Peyer's patch (tissue), 4 donors: Measurements from ENCODE around the gene RASSF4.

Source experiments
- CTCF ChIP-seq, 6 experiments: fragments of 450-650 bp in 4 of 6; fragments of 200-600 bp in 2 of 6; sonication (generic) in 1 of 6; IDR thresholded peaks; one replicate each; pipeline ENCODE4 v1.5.1; 2017 to 2019; ENCODE audit warnings: antibody characterized with exemption in 6 of 6, mild to moderate bottlenecking in 3 of 6, moderate library complexity in 1 of 6
- POLR2A ChIP-seq, 2 donors: fragments of 450-650 bp; IDR thresholded peaks; one replicate each; pipeline ENCODE4 v1.5.1; 2017; ENCODE audit warnings: antibody characterized with exemption in 2 of 2, mild to moderate bottlenecking in 2 of 2, moderate library complexity in 2 of 2

- TF ChIP-seq CTCF (IDR thresholded peaks at IDR 0.05) (no peak), POLR2A (IDR thresholded peaks at IDR 0.05) (no peak)
Measured at GRCh38 chr10:45004661-45005060, 45.1 kb downstream of the RASSF4 start.
